ENCODE data around the gene SLC26A1. TPM values are rescaled to one million over a fixed set of nuclear protein-coding genes. Genes with fewer than 3 reads are reported as not detected.

Gene SLC26A1
- total and polyA plus RNA-seq, 2 donors (not counting 3 experiments of a cell fraction or from before 2014, with no cell fraction given) = 0.10 TPM; not detected in 1

GRCh38 chr4:965766-966134 lies 27.5 kb downstream of the SLC26A1 start:
- Histone ChIP-seq H3K36me3 (ENCODE audit: control insufficient read depth in 2 of 2, extremely low read depth in 1 of 2, insufficient read depth in 2 of 2, low read length in 2 of 2) (peaks cover 0 to 25% of the 10 kb centered on the region in 2 experiments), H3K4me2 (ENCODE audit: insufficient read depth, low read length) (no peak overlapping the region), H3K27me3 (ENCODE audit: control insufficient read depth in 2 of 2, insufficient read depth in 2 of 2, low read length in 2 of 2) (no peaks in the 10 kb centered on the region), H2AFZ (ENCODE audit: low read depth, low read length) (no peak overlapping the region), H3K4me1 (ENCODE audit: control insufficient read depth, extremely low read depth, insufficient read depth, low read length) (no peaks in the 10 kb centered on the region), H3K9me3 (replicated peaks; ENCODE audit: control insufficient read depth, insufficient read depth, low read length) (no peaks in the 10 kb centered on the region), H3K27ac (ENCODE audit: insufficient read depth, low read depth, low read length) (no peak overlapping the region), H3K9me1 (replicated peaks; ENCODE audit: control insufficient read depth, extremely low read depth, insufficient read depth, low read length) (no peaks in the 10 kb centered on the region), H3K9ac (replicated peaks; ENCODE audit: extremely low read depth, insufficient read depth, low read length) (no peak overlapping the region), H3K4me3 (replicated peaks in 1 of 3; ENCODE audit: insufficient read depth in 1 of 3, low read depth in 1 of 3, low read length in 3 of 3) (no peak overlapping the region), H3K79me2 (ENCODE audit: control insufficient read depth, insufficient read depth, low read length) (no peaks in the 10 kb centered on the region), H4K20me1 (replicated peaks; ENCODE audit: control insufficient read depth, extremely low read depth, insufficient read depth, low read length) (no peaks in the 10 kb centered on the region)
- intact Hi-C loops (cut with micrococcal nuclease) = no loop called here
- BruUV-seq (replicated peaks) = no TSS peak
- ChIA-PET POLR2A (no interaction called here), CTCF (no interaction called here)
- DNase-seq (ENCODE audit: low read depth, low spot score) (no peak), FAIRE-seq (no peak)
- dilution Hi-C loops (cut with MboI; ENCODE audit: extremely low pct_ligation_motif_present, low sequenced_read_pairs) = no loop called here
- TF ChIP-seq GATA2 (IDR thresholded peaks at IDR 0.05; ENCODE audit: insufficient read depth, insufficient read length, low read depth, low read length) (no peak), FOS (IDR thresholded peaks at IDR 0.05; ENCODE audit: borderline replicate concordance, insufficient read depth, low read length) (no peak), JUN (IDR thresholded peaks at IDR 0.05; ENCODE audit: borderline replicate concordance, insufficient read depth, insufficient read length, low read depth) (no peak), MYC (IDR thresholded peaks at IDR 0.05; ENCODE audit: low read depth, low read length) (no peak), EZH2 (IDR thresholded peaks at IDR 0.05; ENCODE audit: borderline replicate concordance, low read depth, low read length, severe bottlenecking) (no peak), MAX (IDR thresholded peaks at IDR 0.05; ENCODE audit: insufficient read depth, insufficient read length) (no peak), CTCF (IDR thresholded peaks at IDR 0.05; ENCODE audit: extremely low read depth in 1 of 2, insufficient read depth in 1 of 2, low read depth in 1 of 2, low read length in 2 of 2) (no peak)

Data from endothelial cell of umbilical vein (primary cell).